Transverse colon (tissue), 4 donors: Measurements from ENCODE around the gene FASN.

Source experiments
- CTCF ChIP-seq, 5 experiments: fragments of 200-600 bp in 3 of 5; fragments of 450-650 bp in 2 of 5; sonication (generic) in 3 of 5; IDR thresholded peaks; 1 replicate in 2 of 5; 2 replicates in 3 of 5; pipeline ENCODE4 v1.5.1; 2016 to 2017; ENCODE audit warnings: antibody characterized with exemption in 5 of 5, inconsistent platforms in 3 of 5, mild to moderate bottlenecking in 2 of 5, moderate library complexity in 1 of 5
- POLR2A ChIP-seq: fragments of 450-650 bp; IDR thresholded peaks from one replicate; pipeline ENCODE4 v1.6.1; 2016; ENCODE audit warnings: antibody characterized with exemption, mild to moderate bottlenecking, moderate library complexity
- POLR2AphosphoS5 ChIP-seq, 3 donors: sonication (generic); formaldehyde crosslinking; IDR thresholded peaks; one replicate each; pipeline ENCODE4 v1.6.1; 2016; ENCODE audit warnings: antibody characterized with exemption in 3 of 3

- TF ChIP-seq POLR2A (no peak), CTCF (IDR thresholded peaks at IDR 0.05) (no peak), POLR2AphosphoS5 (IDR thresholded peaks at IDR 0.05) (no peak)
These were observed 9.8 kb downstream of the FASN start for GRCh38 chr17:82087961-82088837.
